NCI-H2196 (cell line): Measurements from ENCODE around the gene PRMT9.

ENCODE experiments used
- DNase-seq: peaks from one replicate; lab custom pipeline; 2025; ENCODE audit not compliant: unreplicated experiment; lab: John Stamatoyannopoulos, UW

The PRMT9 gene

DNA sequence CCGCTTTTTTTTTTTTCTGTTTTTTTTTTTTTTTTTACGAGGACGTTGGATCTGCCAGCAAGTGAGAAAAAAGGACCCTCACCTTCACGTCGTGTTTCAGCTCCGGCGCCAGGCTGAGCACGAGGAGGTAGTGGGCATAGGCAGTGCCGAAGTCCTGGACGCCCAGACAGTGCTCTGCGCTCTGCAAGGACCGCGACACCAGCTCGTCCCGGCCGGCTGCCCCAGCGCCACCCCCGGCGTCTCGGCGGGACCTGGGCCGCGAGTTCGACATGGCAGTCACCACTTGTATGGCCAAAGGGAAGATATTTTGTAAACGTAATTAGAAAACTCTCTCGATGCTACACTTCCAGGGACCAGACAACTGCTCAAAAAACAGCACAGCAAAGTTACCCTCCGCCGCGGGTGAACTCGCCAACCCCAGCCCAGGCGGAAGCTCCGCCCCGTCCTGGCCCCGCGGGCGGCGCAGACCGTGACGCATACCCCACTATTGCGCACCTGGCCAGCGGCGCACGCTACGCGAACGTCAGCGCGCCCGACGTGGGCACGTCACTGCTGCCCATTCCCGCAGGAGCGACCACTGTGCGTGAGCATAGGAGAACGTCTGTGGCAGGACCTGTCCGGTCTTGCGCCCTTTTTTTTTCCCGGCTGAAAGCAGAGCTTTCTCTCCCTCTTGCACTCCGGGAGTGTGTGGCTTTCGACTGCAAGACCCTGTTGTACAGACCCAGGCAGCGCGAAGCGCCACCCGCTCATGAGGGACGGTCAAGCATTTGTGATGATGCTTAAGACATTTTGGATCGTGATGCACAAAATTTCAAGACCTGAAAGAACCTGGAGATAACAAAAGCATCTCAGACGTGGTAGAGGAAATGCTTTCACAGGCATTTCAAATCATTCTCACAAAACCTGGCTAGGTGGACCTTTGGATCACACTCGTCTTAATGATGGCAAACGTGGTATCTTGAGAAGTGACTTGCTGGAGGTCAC lies at the start of gene PRMT9:
Gene PRMT9 (minus strand): TSS at position 447 of the 984 bp plus-strand sequence. CDS start 176 bp downstream, at position 271.
- DNase-seq = peak; percentile 74

- DNase-seq = no peak
Measured at GRCh38 chr4:147732518-147733235, 48.7 kb upstream of the PRMT9 start.

GRCh38 chr4:147731580-147732517 lies 47.9 kb upstream of the PRMT9 start, which contains the start of gene ARHGAP10:
TSS of gene ARHGAP10 (plus strand) at chr4:147732088. CDS start at chr4:147732302, 214 bp downstream.
- no peak for DNase-seq

- DNase-seq = no peak
Measured at GRCh38 chr4:147730333-147730732, 46.4 kb upstream of the PRMT9 start.

- DNase-seq = no peak
Measured at GRCh38 chr4:147727476-147728028, 43.6 kb upstream of the PRMT9 start.

DNA sequence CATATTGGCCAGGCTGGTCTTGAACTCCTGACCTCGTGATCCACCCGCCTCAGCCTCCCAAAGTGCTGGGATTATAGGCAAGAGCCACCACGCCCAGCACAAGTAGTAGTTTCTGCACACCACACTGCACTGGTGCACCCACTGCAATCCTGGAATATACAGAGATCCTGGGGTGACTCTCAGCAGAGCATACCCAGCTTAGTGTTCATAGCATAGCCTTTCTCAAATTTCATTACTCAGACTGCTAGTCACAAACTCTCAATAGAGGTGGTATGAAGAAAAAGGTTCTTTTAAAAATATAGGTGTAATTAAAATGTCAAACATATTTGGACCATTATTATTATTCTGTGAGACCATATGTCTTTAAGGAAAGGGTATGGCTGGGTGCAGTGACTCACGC lies 41.7 kb upstream of the PRMT9 start:
- no peak for DNase-seq

DNA sequence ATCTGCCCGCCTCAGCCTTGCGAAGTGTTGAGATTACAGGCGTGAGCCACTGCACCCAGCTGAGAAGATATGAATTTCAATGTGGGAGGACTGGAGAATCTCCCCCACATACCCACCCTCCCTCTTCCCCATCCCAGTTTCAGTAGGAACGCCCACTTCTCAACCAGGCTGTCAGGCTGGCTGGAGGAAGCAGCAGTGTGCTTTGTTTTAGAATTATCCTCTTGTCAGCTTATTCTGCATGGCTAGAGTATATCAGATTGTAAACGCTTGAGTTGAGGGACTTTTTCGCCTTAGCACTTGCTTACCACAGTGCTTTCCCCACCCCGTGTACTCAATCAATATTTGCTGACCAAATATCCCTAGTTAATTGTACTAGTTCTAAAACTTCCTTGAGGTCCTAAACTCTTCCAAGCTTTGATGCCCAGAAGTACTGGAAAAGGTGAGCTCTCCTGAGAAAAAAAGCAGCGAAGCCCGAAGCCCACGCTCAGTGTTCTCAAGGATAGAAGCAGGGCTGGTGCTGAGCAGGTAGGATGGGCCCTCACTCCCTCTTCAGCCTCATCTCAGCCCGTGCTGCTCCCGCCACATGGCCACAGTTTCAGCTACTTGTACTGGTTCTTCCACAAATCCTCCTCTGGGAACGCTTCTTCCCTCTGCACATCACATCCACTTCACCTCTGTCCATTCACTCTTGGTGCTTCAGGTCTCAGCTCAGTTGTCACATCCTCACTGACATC lies 40.7 kb upstream of the PRMT9 start:
- no peak for DNase-seq

DNA sequence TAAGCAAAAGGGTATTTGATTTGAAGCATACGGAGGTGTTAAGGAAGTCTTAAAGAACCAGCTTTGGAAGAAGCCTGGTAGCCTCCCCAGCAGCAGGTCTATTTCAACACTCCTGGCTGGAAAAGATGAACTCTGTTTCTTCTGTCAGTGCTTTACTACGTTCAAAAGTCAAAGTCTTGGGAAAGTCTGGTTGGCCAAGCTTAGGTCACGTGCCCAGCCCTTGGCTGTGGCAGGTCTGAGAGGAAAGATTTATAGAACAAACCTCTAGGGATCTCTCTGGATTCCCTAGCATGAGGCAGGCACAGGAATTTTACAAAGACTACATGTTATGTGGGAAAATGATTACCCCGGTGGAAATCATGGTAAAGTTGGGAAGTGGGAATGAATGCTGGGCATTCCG lies 39.4 kb upstream of the PRMT9 start:
- DNase-seq = no peak

DNA sequence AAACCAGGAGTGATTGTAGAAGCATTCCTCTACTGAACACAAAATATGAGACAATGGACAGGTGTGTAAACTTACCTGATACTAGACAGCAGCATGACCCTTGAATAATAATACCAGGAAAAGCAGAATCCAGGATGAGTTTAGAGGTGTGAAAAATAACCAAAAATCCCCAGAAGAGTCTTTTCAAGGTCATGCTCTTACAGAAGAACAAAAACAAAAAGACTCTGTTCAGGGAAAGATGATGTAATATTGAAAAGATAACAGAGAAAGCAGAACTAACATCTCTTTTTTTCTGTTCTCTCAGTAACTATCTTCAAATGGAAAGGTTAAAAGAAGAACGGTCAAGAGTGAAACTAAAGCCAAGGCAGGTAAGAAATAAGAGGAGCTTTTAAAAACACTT lies 33.9 kb upstream of the PRMT9 start:
- DNase-seq = no peak

GRCh38 chr4:147714575-147715401 lies 30.8 kb upstream of the PRMT9 start:
- no peak for DNase-seq

GRCh38 chr4:147709999-147710398 lies 26.0 kb upstream of the PRMT9 start:
- DNase-seq = no peak

DNA sequence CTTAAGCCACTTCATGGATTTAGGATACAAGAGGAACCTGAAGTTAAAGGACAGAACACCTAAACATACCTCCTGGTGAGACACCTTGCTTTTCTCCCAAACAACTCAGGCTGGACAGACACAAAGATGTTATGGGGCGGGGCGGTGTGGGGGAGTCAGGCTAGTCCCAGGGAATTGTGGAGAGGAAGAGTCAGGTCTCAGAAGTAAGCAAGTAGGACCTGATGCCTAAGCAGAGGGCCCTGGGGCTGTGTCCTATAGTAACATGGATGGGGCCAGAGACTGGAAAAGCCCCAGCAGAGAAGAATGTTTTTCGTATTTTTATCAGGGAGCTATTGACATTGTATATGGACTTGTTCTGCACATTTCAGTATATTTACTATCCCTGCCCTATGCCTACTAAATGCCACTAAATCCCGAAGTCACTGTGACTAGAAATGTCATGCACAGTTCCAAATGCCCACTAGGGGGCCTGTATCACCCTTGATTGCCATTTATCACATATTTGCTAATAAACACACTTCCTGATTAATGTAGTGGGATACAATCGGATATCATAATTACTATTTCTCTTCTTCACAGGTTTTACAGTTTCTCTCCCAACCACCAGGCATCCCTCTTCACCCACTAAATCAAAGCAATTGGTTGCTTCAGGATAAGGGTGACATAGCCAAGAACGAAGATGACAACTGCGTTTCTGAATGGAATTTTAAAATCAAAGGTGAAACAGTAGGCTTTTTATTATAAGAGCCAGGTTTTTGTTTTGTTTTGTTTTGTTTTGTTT lies 24.1 kb upstream of the PRMT9 start:
- DNase-seq = peak; percentile 1

GRCh38 chr4:147704846-147705245 lies 20.9 kb upstream of the PRMT9 start:
- DNase-seq = no peak

DNA sequence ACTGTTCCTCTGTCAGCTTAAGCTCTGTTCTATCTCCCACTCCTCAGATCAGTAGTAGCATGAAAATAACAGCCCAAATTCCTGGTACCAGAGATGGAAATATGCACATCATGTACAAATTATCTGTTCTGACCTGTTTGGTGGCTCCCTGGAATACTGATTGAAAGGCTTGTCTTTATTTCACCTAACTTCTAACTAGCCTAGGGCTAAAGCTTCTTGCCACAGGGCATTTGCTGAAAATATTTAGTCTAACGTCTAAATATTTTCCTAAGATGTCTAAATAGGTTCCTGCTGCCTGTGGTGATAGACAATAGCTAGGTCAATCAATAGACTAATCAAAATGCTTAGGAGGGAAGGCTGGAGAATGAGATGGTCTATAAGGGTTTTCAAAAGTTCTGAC lies 12.9 kb upstream of the PRMT9 start:
- no peak for DNase-seq

- no peak for DNase-seq
Measured at GRCh38 chr4:147693218-147693617, 9.3 kb upstream of the PRMT9 start.

DNA sequence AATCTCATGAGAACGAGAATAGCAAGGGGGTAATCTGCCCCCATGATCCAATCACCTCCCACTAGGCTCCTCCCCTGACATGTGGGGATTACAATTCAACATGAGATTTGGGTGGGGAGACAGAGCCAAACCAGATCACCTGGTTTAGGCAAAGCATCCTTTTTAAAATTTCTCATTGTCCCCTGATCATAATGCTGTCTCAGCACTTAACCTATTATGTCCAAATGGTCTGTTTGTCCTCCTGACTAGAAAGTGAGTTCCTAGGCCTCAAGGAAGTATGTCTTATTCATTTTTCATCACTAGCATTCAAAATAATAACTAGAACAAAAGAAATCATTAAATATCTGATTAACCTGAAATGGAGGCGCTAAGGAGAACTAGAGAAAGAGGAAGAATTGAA lies 7.9 kb upstream of the PRMT9 start:
- DNase-seq = no peak

- no peak for DNase-seq
Measured at GRCh38 chr4:147689067-147689466, 5.1 kb upstream of the PRMT9 start.

DNA sequence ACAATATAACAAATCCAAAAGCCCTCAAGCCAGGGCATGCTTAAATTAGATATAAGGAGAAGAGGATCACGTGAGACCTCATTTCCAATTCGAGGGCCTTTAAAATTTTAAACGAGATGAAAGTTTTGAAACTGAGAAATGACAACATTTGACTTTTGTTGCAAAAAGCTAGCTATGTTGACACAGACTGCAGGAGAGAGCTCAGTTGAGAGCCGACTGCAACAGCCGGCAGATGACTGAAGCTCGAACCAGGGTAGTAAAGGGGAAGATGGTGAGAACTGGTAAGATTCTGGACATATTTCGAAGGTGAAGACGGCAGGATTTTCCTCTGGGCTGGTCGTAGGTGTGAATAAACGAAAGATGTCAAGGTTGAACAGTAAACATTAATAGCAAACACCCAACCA lies 773 bp downstream of the PRMT9 start:
- DNase-seq = no peak
